A549 treated with CORT108297 at 1 μM for 4 hours (cell line): Measurements from ENCODE around the gene IL12RB1. TPM values are rescaled to one million over a fixed set of nuclear protein-coding genes. Genes with fewer than 3 reads are reported as not detected.

Experiments used
- total RNA-seq: library from RNA; stranded (reverse); fragments of 200-300 nt; extraction: Qiagen RNA extraction; gene quantifications from 5 replicates; pipeline ENCODE4 v1.2.3, GENCODE V29; 2022

IL12RB1 gene
- total RNA-seq, result not detected in 5 replicates

DNA sequence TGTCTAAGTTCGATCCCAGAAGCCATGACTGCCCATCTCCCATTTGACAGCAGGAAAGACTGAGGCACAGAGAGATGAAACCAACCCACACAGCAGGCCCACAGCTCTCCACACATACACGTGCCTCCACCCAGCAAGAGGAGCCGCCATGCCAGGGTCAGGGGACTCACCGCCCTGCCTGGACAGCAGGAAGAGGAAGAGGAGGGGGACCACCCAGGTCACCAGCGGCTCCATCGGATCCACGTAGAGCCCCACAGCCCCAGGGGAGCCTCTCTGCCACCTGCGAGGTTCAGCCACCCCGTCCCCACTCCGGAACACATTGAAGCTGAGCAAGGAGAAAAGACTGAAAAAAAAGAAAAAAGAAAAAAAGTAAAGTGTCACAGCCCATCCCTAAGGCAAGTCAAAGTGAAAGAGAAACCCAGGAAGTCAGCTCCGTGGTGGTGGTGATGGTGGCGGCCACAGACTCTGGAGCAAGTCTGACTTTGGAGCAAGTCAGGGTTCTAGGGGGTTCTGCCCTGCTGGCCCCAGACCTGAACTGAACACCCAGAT is at the start of gene IL12RB1:
Gene IL12RB1, minus strand, starts transcription at position 345 of the 549 bp plus-strand sequence. Its CDS starts 111 bp downstream, at position 234.

DNA sequence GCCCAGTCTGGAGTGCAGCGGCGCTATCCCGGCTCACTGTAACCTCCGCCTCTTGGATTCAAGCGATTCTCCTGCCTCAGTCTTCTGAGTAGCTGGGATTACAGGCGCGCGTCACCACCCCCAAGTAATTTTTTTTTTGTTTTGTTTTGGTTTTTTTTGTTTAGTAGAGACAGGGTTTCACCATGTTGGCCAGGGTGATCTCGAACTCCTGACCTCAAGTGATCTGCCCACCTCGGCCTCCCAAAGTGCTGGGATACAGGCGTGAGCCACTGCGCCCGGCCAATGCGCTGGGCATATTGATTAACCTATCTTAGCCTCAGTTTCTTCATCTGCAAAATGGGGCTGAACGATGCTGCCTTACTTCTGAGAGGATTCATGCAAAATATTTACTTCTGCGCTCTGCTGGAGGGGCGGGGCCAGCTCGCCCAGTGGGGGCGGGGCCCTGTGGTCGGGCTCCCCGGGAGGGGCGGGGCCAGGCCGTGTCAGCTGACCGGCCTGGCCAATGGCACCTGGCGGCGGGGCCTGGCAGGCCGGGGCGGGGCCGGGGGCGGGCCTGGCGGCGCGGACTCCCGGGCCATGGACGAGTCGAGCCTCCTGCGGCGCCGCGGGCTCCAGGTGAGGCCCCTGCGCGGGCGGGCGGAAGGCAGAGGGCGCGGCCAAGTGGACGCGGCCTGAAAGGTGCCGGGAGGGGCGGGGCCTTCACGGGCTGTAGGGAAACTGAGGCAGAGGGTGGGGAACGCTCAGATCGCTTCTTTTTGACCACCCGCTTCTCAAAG is 10.7 kb upstream of the IL12RB1 start, which contains the start of gene MAST3:
Gene MAST3, plus strand, starts transcription at position 562 of the 776 bp plus-strand sequence. Its CDS starts 15 bp downstream, at position 577.

Other genes starting within 250 kb of the IL12RB1 start
- gene JAK3, start 239.0 kb downstream of the IL12RB1 start, total RNA-seq, result 0.22 to 0.43 TPM (median 0.30 TPM) in 5 replicates
- gene RPL18A, start 227.0 kb downstream of the IL12RB1 start, total RNA-seq, result 1,856 to 2,367 TPM (median 2,192 TPM) in 5 replicates
- gene SLC5A5, start 215.0 kb downstream of the IL12RB1 start, total RNA-seq, result 0.07 to 0.17 TPM (median 0.13 TPM) in 5 replicates
- gene CCDC124, start 153.9 kb downstream of the IL12RB1 start, total RNA-seq, result 93.5 to 115 TPM (median 107 TPM) in 5 replicates
- 0.35 to 1.0 TPM (median 0.69 TPM) in 5 replicates for gene KCNN1, start 119.8 kb downstream of the IL12RB1 start, total RNA-seq
- gene ARRDC2, start 78.8 kb downstream of the IL12RB1 start, total RNA-seq, result 22.1 to 31.5 TPM (median 29.4 TPM) in 5 replicates
- 1.7 to 2.6 TPM (median 2.3 TPM) in 5 replicates for gene MAST3, start 10.8 kb upstream of the IL12RB1 start, total RNA-seq
- gene PIK3R2, start 66.2 kb upstream of the IL12RB1 start, total RNA-seq, result 2.1 to 11.0 TPM (median 10.3 TPM) in 5 replicates
- 12.6 to 24.1 TPM (median 14.9 TPM) in 5 replicates for gene IFI30, start 86.9 kb upstream of the IL12RB1 start, total RNA-seq
- 9.1 to 13.1 TPM (median 11.6 TPM) in 5 replicates for gene MPV17L2, start 106.3 kb upstream of the IL12RB1 start, total RNA-seq
- 0.49 to 1.1 TPM (median 0.85 TPM) in 5 replicates for gene RAB3A, start 117.1 kb upstream of the IL12RB1 start, total RNA-seq
- gene PDE4C, start 139.5 kb upstream of the IL12RB1 start, total RNA-seq, result 0.12 to 0.15 TPM (median 0.13 TPM) in 4 of 5 replicates, not detected in the other
- gene IQCN, start 187.5 kb upstream of the IL12RB1 start, total RNA-seq, result 0.48 to 0.68 TPM (median 0.50 TPM) in 5 replicates
- 25.7 to 58.5 TPM (median 52.9 TPM) in 5 replicates for gene JUND, start 194.7 kb upstream of the IL12RB1 start, total RNA-seq
- gene LSM4, start 236.1 kb upstream of the IL12RB1 start, total RNA-seq, result 199 to 254 TPM (median 241 TPM) in 5 replicates